Breast epithelium (tissue), 3 donors: Measurements from ENCODE around the gene NCOA1.

Source experiments
- CTCF ChIP-seq, 3 donors: fragments of 450-650 bp; IDR thresholded peaks; one replicate each; pipeline ENCODE4 v1.5.1; 2016 to 2017; ENCODE audit warnings: antibody characterized with exemption in 3 of 3, mild to moderate bottlenecking in 3 of 3, moderate library complexity in 3 of 3
- POLR2A ChIP-seq: fragments of 450-650 bp; IDR thresholded peaks from one replicate; pipeline ENCODE4 v1.6.1; 2016; ENCODE audit warnings: antibody characterized with exemption, mild to moderate bottlenecking, moderate library complexity
- POLR2AphosphoS5 ChIP-seq, 3 donors: sonication (generic); formaldehyde crosslinking; IDR thresholded peaks; one replicate each; pipeline ENCODE4 v1.6.1; 2017; ENCODE audit warnings: antibody characterized with exemption in 3 of 3

DNA sequence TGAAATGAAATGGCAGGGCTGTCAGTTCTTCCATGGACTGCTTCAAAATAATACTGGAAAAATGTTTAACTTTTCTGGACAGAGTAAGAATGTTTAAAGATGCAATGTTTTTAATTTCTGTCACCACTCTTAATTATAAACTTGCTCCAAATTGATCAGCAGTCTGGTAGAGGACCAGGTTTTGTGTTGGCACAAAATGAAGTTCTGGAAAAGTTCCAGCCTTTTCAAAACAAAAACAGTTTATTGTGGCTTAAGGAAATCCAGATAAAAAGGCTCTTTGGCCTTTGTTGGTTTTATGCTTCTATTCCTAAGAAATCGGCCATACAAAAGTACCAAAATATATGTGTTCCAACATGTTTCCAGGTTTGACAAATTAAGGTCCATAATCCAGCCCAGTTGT, 253.3 kb downstream of the NCOA1 start:
- TF ChIP-seq CTCF (IDR thresholded peaks at IDR 0.05) (no peak), POLR2AphosphoS5 (IDR thresholded peaks at IDR 0.05) (no peak), POLR2A (no peak)
